SU-DHL-6 (cell line): Measurements from ENCODE around the gene RNF181.
A peak's percentile ranks its signal among the peaks of the same experiment; 100 is the strongest.
"Not testable (repeated sequence)": the region's sequence is repeated elsewhere in the genome, so short reads cannot be mapped to it uniquely, and the experiment has no call there.

Experiments used
- H2AFZ ChIP-seq: fragments of 200-600 bp; sonication (generic); 2 replicates; pipeline ENCODE4 v1.6.1; 2014; ENCODE audit warnings: low read depth, mild to moderate bottlenecking, moderate library complexity, mixed read lengths, antibody characterized with exemption, low read length; ENCODE audit not compliant: severe bottlenecking
- H3F3A ChIP-seq: fragments of 200-600 bp; shearing (Covaris generic); 2 replicates; pipeline ENCODE4 v1.6.0; 2016; ENCODE audit warnings: antibody characterized with exemption, mild to moderate bottlenecking; ENCODE audit not compliant: insufficient read depth
- H3K27ac ChIP-seq: fragments of 200-600 bp; sonication (generic); 2 replicates; pipeline ENCODE4 v1.5.1; 2016; ENCODE audit warnings: low read depth, mild to moderate bottlenecking, low read length, moderate library complexity, mixed read lengths
- H3K27me3 ChIP-seq: fragments of 200-600 bp; sonication (generic), shearing (Covaris generic); 2 replicates; pipeline ENCODE4 v1.6.0; 2014; ENCODE audit warnings: mild to moderate bottlenecking, low read length
- H3K36me3 ChIP-seq: fragments of 200-600 bp; sonication (generic); 2 replicates; pipeline ENCODE4 v1.6.1; 2014; ENCODE audit warnings: mild to moderate bottlenecking, low read length, mixed read lengths
- H3K4me2 ChIP-seq: fragments of 300-600, 200-600 bp; shearing (Covaris generic), sonication (generic); 2 replicates; pipeline ENCODE4 v1.6.0; 2014; ENCODE audit warnings: low read length, low read depth, mild to moderate bottlenecking; ENCODE audit not compliant: poor library complexity, severe bottlenecking
- H3K4me3 ChIP-seq: fragments of 200-600 bp; sonication (generic); 2 replicates; pipeline ENCODE4 v1.5.1; 2014; ENCODE audit warnings: antibody characterized with exemption, low read length, mild to moderate bottlenecking, mixed read lengths; ENCODE audit not compliant: insufficient read depth, poor library complexity, severe bottlenecking
- H3K79me2 ChIP-seq: fragments of 200-600 bp; sonication (generic); 2 replicates; pipeline ENCODE4 v1.6.1; 2014; ENCODE audit warnings: mild to moderate bottlenecking, low read length, moderate library complexity; ENCODE audit not compliant: insufficient read depth
- H3K9ac ChIP-seq: fragments of 200-600 bp; sonication (generic); 2 replicates; pipeline ENCODE4 v1.7.0; 2014; ENCODE audit warnings: mild to moderate bottlenecking, low read length
- H3K9me2 ChIP-seq: fragments of 200-600 bp; sonication (generic); replicated peaks from 2 replicates; pipeline ENCODE4 v1.6.1; 2014; ENCODE audit warnings: low read length; ENCODE audit not compliant: insufficient read depth
- H3K9me3 ChIP-seq: fragments of 200-600 bp; sonication (generic); 2 replicates; pipeline ENCODE4 v1.6.1; 2014; ENCODE audit warnings: low read length, mixed read lengths; ENCODE audit not compliant: insufficient read depth
- H4K20me1 ChIP-seq: fragments of 200-600 bp; sonication (generic); 2 replicates; pipeline ENCODE4 v1.6.1; 2014; ENCODE audit warnings: low read depth, mild to moderate bottlenecking, antibody characterized with exemption, low read length, moderate library complexity, mixed read lengths
- CTCF ChIP-seq: fragments of 200-600 bp; sonication (generic); IDR thresholded peaks from one replicate; pipeline ENCODE4 v1.5.1; 2017; ENCODE audit warnings: antibody characterized with exemption, mild to moderate bottlenecking, low read length, moderate library complexity; ENCODE audit not compliant: insufficient read depth, poor library complexity, severe bottlenecking
- EZH2phosphoT487 ChIP-seq: fragments of 200-600 bp; sonication (generic), shearing (Covaris generic); conservative IDR thresholded peaks from 2 replicates; pipeline ENCODE4 v1.6.1; 2018; ENCODE audit warnings: mild to moderate bottlenecking, antibody characterized with exemption, low read length, moderate library complexity, mixed read lengths

Gene RNF181

GRCh38 chr2:85601771-85602475, 6.4 kb downstream of the RNF181 start:
- TF ChIP-seq CTCF (no peak), EZH2phosphoT487 (no peak)
- H3K27ac ChIP-seq = no peak overlapping the region
- H2AFZ ChIP-seq = no peak overlapping the region

GRCh38 chr2:85602476-85603234, 7.1 kb downstream of the RNF181 start, which contains the start of gene TMEM150A:
Gene TMEM150A (minus strand): TSS chr2:85602698. CDS start chr2:85601948, 750 bp downstream.
- no peaks in the 10 kb centered on the region for H3K27me3 ChIP-seq
- no peaks in the 10 kb centered on the region for H3K36me3 ChIP-seq
- no peaks in the 10 kb centered on the region for H3K9me2 ChIP-seq
- H3K79me2 ChIP-seq = no peaks in the 10 kb centered on the region
- H3K4me3 ChIP-seq = peak within 1 kb of the TSS; percentile 67
- TF ChIP-seq EZH2phosphoT487 (no peak), CTCF (no peak)
- H3K27ac ChIP-seq = no peak within 1 kb of the TSS
- H3K9ac ChIP-seq = peak within 1 kb of the TSS; percentile 56
- H2AFZ ChIP-seq = peak within 1 kb of the TSS; percentile 61
- H3K4me2 ChIP-seq = peak within 1 kb of the TSS; percentile 74
- no peaks in the 10 kb centered on the region for H4K20me1 ChIP-seq
- no peaks in the 10 kb centered on the region for H3K9me3 ChIP-seq
- no peaks in the 10 kb centered on the region for H3F3A ChIP-seq

More at GRCh38 chr2:85601771-85602475, 6.4 kb downstream of the RNF181 start:
- Histone ChIP-seq H3K9me3 (no peaks in the 10 kb centered on the region), H3K36me3 (no peaks in the 10 kb centered on the region), H3K79me2 (peaks cover 2% of the 10 kb centered on the region; the same call in 1 of the 2 replicates), H4K20me1 (no peaks in the 10 kb centered on the region), H3K27me3 (no peaks in the 10 kb centered on the region), H3F3A (no peaks in the 10 kb centered on the region), H3K9me2 (no peaks in the 10 kb centered on the region), H3K4me2 (peak overlapping the region; percentile 74), H3K4me3 (peak overlapping the region; percentile 67), H3K9ac (peak overlapping the region; percentile 56)

GRCh38 chr2:85604133-85604444, 8.5 kb downstream of the RNF181 start:
- not testable (repeated sequence) for H4K20me1 ChIP-seq, H3K36me3 ChIP-seq

More at GRCh38 chr2:85604133-85604444, 8.5 kb downstream of the RNF181 start:
- H3K4me3 ChIP-seq, H3K4me2 ChIP-seq, H3K9me3 ChIP-seq, H3K27me3 ChIP-seq, H2AFZ ChIP-seq, H3K79me2 ChIP-seq, H3K9ac ChIP-seq, H3K9me2 ChIP-seq, H3K27ac ChIP-seq, H3F3A ChIP-seq: not testable (repeated sequence)
